Coronary artery (tissue), 2 donors: ENCODE data around the gene PRKN.

Source experiments
- DNase-seq: peaks from one replicate; pipeline ENCODE4 v3.0.0-alpha.2; 2017; ENCODE audit warnings: low spot score
- H3K27ac ChIP-seq, 2 donors: fragments of 200-600 bp; sonication (generic); one replicate each; pipeline ENCODE4 v1.5.1; 2016 to 2019
- H3K4me3 ChIP-seq: fragments of 200-600 bp; sonication (generic); 2 replicates; pipeline ENCODE4 v1.5.1; 2016; ENCODE audit warnings: mild to moderate bottlenecking, moderate library complexity
- TF ChIP-seq, protein P1 (sequence below): fragments of 200-600 bp; sonication (generic); IDR thresholded peaks from one replicate; pipeline ENCODE4 v1.5.1; 2019; ENCODE audit warnings: antibody characterized with exemption

Gene PRKN

DNA sequence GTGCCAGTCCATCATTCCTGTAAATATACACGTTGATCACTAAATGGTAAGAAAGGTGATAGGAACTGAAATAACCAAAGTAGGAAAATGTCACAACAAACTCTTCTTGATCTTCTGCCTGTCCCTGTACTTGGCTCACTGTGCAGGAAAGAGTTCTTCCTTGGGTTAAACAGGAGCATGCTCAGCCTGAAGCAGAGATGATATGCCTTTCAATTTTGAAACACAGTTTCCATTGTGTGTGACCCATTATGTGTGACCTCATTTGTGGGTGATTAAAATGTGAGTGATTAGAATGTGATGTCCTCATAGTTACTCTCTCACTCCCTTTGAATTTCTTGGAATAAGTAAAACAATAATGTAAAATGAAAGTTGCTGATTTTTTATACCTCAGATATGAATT is 1026.5 kb downstream of the PRKN start:
- DNase-seq: no peak
- TF ChIP-seq, protein P1, sequence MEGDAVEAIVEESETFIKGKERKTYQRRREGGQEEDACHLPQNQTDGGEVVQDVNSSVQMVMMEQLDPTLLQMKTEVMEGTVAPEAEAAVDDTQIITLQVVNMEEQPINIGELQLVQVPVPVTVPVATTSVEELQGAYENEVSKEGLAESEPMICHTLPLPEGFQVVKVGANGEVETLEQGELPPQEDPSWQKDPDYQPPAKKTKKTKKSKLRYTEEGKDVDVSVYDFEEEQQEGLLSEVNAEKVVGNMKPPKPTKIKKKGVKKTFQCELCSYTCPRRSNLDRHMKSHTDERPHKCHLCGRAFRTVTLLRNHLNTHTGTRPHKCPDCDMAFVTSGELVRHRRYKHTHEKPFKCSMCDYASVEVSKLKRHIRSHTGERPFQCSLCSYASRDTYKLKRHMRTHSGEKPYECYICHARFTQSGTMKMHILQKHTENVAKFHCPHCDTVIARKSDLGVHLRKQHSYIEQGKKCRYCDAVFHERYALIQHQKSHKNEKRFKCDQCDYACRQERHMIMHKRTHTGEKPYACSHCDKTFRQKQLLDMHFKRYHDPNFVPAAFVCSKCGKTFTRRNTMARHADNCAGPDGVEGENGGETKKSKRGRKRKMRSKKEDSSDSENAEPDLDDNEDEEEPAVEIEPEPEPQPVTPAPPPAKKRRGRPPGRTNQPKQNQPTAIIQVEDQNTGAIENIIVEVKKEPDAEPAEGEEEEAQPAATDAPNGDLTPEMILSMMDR: no peak
- Histone ChIP-seq H3K27ac (no peak overlapping the region), H3K4me3 (no peak overlapping the region)

DNA sequence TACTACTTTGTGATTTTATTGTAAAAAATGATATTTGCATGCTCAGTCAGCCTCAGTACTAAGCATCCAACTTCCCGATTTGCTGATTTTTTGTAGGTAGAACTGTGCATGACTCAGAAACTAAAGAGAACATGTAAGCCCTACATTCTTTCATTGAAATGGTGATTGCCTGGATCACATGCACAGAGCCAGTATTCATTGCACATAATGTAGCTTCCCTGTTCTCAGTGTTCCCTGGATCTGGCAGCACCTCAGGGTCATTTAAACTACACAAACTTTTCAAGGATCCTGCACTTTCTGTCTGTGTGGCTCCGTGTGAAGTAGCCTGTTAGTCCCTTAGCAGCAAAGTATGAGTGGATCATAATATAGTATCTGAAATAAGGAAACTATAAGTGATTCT is 1030.8 kb downstream of the PRKN start:
- TF ChIP-seq, protein P1: no peak
- Histone ChIP-seq H3K27ac (no peak overlapping the region), H3K4me3 (no peak overlapping the region)
- DNase-seq: no peak

DNA sequence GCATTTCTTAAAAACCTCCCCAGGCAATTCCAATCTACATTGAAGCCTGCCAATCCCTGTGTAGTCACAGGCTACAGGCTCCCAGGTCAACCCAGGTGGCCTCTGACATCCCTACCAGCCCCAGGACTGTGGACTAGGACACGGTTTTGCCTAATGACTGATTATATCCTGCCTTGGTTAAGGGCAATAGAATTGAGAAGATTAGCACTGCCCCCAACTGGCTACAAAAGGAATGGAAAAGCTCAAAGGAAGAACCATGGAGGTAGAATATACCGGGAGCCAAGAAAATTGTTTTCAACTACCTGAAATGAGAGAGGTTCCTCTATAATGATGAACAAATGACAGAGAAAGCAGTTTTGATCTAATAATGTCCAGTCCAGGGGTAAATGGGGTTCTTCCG is 1032.6 kb downstream of the PRKN start:
- TF ChIP-seq, protein P1: no peak
- Histone ChIP-seq H3K4me3 (no peak overlapping the region), H3K27ac (no peak overlapping the region)
- no peak for DNase-seq

DNA sequence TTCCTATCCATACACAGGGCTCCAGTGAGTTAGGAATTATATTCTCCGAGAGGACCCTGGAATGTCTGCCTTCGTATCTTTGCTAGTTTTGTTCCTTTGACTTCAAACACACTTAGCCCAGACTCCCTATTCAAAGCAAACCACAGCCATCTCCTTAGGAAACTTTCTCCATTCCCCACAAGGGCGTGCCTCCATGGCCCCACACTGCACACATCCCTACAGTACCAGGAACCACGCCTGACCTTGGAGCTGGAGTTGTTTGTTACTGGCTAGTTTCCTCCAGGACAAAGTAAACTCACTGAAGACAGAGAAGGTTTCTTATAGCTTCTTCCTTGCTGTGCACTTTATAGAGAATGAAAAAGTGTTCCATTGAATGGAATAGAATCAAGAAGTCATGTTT is 1040.9 kb downstream of the PRKN start:
- TF ChIP-seq, protein P1: no peak
- Histone ChIP-seq H3K27ac (no peak overlapping the region), H3K4me3 (no peak overlapping the region)
- DNase-seq: no peak

DNA sequence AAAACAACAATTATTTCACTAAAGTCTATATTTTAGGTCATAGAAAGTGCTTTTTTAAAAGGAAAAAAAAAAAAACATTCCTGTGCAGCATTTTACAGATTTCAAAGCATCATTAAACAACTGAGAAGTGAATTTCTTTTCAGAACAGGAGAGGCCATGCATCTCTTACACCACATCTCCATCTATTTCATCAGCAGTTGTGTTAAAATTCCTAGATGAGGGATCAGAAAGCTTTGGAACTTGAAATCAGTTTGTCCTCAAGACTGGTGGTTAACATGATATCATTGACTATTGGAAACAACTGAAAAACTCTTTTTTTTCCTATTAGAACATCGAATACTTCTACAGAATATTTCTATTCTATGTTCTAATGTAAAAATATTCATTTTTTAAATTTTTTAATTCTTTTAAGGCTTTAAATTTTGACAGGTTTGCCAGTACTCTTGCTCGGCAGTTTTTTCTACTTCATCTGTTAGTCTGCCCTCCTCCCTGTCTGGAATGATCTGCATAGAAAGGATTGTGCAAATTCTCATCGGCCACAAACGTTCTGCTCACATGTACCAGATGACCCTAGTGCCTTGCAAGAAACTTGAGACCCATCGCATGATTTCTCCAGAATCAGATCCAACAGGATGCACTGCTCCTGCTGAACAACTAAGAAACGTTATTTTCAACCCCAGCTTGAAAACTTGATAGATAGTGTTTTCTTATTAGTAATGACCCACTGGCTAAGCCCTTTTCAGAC is 1042.7 kb downstream of the PRKN start:
- no peak for DNase-seq
- no peak overlapping the region for H3K4me3 ChIP-seq
- TF ChIP-seq, protein P1: no peak

DNA sequence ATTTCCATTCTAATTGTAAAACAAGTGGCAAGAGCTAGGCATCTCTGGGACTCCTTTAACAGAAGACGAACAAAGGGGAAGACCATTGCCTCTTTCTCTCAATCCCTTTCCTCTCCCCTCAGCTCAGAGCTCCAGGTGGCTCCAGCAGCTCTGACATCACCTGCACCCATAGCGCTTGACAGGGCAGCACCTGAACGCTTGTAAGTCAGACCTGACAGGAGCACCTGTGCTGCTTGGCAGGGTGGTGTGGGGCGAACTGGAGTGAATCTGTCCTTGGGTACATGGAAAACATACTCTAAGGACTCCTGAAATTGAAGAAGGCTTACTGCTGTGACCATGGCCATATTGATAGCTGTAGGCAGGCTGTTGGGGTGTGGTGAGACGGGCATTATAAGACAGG is 1044.2 kb downstream of the PRKN start:
- TF ChIP-seq, protein P1: no peak
- no peak for DNase-seq
- Histone ChIP-seq H3K4me3 (no peak overlapping the region), H3K27ac (no peak overlapping the region)

More for the DNA sequence above, 1042.7 kb downstream of the PRKN start:
- no peak overlapping the region for H3K27ac ChIP-seq

DNA sequence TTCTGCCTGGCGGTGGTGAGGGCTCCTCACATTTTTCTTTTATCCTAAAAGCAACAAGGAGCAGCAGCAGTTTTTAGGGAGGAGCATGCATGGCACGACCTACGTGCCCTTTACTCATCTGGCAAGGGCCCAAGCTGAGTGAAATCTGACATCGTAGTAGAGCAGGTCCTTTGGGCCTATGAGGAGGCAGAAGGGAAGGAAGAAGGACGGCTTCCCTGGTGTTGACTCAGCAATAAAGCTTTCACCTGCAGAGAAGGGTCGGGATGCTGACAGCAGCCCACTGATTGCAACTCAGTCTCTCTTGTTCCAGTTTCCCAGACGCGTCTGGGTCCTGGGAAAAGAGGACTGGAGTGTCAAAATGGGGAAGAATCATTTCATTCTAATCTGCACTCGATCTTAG is 1044.6 kb downstream of the PRKN start:
- no peak overlapping the region for H3K27ac ChIP-seq
- DNase-seq: no peak
- TF ChIP-seq, protein P1: no peak
- no peak overlapping the region for H3K4me3 ChIP-seq
